Ishikawa (cell line): ENCODE results near the gene PARP2.

Experiments used
- CEBPB ChIP-seq: IDR thresholded peaks from 2 replicates; pipeline ENCODE4 v1.6.1; 2012
- CREB1 ChIP-seq: IDR thresholded peaks from 2 replicates; pipeline ENCODE4 v1.6.1; 2012; ENCODE audit warnings: low read depth
- EGR1 ChIP-seq: IDR thresholded peaks from 2 replicates; pipeline ENCODE4 v1.6.1; 2012
- EP300 ChIP-seq: IDR thresholded peaks from 2 replicates; pipeline ENCODE4 v1.6.1; 2012; ENCODE audit warnings: borderline replicate concordance
- FOXM1 ChIP-seq: IDR thresholded peaks from 2 replicates; pipeline ENCODE4 v1.6.1; 2012; ENCODE audit warnings: low read depth, borderline replicate concordance
- MAX ChIP-seq: IDR thresholded peaks from 2 replicates; pipeline ENCODE4 v1.6.1; 2012
- NFIC ChIP-seq: IDR thresholded peaks from 2 replicates; pipeline ENCODE4 v1.6.1; 2012
- RAD21 ChIP-seq: IDR thresholded peaks from 2 replicates; pipeline ENCODE4 v1.6.1; 2012; ENCODE audit warnings: low read depth
- REST ChIP-seq: IDR thresholded peaks from 2 replicates; pipeline ENCODE4 v1.6.1; 2012; ENCODE audit warnings: low read depth, mild to moderate bottlenecking
- TAF1 ChIP-seq: IDR thresholded peaks from 2 replicates; pipeline ENCODE4 v1.6.1; 2012; ENCODE audit warnings: low read depth, mild to moderate bottlenecking
- TCF12 ChIP-seq: IDR thresholded peaks from 2 replicates; pipeline ENCODE4 v1.6.1; 2012; ENCODE audit warnings: low read depth
- TEAD4 ChIP-seq: IDR thresholded peaks from 2 replicates; pipeline ENCODE4 v1.6.1; 2012
- USF1 ChIP-seq: IDR thresholded peaks from 2 replicates; pipeline ENCODE4 v1.6.1; 2012
- YY1 ChIP-seq: IDR thresholded peaks from 2 replicates; pipeline ENCODE4 v1.6.1; 2012; ENCODE audit warnings: low read depth
- ZBTB7A ChIP-seq: IDR thresholded peaks from 2 replicates; pipeline ENCODE4 v1.6.1; 2012; ENCODE audit warnings: low read depth

PARP2 gene

DNA sequence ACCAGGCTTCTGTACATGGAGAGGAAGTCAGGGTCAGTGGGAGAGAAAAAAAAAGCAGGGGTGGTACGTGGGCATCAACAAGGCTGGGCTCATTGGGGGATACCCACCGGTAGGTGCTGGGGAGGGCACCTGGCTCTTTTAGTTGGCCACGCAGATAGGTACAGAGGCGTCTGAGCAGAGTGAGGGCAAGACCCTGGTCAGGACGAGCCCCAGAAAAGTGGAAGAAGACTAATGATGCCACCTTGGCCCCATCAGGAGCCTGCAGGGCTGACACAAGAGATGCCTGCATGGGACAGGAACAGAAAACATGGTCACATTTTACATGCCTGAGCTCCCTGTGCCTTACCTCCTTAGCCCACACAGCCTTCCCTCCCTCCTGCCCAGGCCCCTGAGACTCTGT, 40.2 kb downstream of the PARP2 start:
- TF ChIP-seq CEBPB (no peak), USF1 (no peak), TEAD4 (no peak), TCF12 (no peak), CREB1 (no peak), YY1 (no peak), TAF1 (no peak), EP300 (no peak), EGR1 (no peak), REST (no peak), NFIC (no peak), MAX (no peak), FOXM1 (no peak), ZBTB7A (no peak)

DNA sequence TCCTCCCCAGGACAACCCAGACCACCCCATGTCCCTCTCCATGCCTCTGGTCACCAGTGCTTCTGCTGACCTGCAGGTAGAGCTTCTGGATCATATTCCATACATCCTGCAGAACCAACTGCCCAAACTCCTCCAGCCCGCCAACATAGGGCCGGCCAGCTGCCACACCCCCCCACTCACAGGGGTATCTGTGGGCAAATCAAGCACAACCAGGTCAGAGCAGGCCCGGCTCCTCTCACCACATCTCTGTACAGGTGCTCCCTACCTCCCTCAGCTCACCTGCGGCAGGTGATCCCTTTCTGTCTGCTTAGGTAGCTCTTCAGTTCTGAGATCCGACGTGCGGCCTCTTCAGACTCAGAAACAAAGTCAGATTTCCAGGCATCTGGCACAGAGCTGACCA, 40.9 kb downstream of the PARP2 start:
- no peak for TF ChIP-seq YY1
- TF ChIP-seq FOXM1, result no peak
- no peak for TF ChIP-seq REST
- no peak for TF ChIP-seq CREB1
- no peak for TF ChIP-seq NFIC
- TF ChIP-seq CEBPB, result no peak
- TF ChIP-seq ZBTB7A, result no peak
- no peak for TF ChIP-seq EGR1
- TF ChIP-seq USF1, result no peak
- no peak for TF ChIP-seq TEAD4
- TF ChIP-seq RAD21, result no peak
- TF ChIP-seq TCF12, result no peak
- no peak for TF ChIP-seq EP300
- TF ChIP-seq MAX, result no peak
- TF ChIP-seq TAF1, result no peak

DNA sequence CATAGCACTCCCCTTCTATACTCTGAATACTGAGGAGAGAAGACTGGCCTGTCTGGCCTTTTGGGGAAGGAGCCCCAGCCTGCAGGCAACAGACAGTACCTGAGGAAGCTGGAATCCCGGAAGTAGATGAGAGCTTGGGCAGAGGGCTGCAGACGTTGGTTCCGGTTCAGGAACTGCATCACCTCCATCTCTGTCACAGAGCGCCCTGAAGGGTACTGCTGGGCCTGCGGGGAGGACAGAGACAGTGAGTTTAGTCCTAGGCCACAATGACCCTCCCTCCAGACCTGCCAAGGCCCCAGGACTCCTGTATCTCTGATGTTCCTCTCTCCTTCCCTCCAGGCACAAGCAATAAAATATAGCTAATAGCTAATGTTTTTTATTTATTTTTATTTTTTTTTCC, 41.5 kb downstream of the PARP2 start:
- TF ChIP-seq YY1 (no peak), TCF12 (no peak), EP300 (no peak), FOXM1 (no peak), REST (no peak), RAD21 (no peak), CREB1 (no peak), MAX (no peak), EGR1 (no peak), NFIC (no peak), USF1 (no peak)

DNA sequence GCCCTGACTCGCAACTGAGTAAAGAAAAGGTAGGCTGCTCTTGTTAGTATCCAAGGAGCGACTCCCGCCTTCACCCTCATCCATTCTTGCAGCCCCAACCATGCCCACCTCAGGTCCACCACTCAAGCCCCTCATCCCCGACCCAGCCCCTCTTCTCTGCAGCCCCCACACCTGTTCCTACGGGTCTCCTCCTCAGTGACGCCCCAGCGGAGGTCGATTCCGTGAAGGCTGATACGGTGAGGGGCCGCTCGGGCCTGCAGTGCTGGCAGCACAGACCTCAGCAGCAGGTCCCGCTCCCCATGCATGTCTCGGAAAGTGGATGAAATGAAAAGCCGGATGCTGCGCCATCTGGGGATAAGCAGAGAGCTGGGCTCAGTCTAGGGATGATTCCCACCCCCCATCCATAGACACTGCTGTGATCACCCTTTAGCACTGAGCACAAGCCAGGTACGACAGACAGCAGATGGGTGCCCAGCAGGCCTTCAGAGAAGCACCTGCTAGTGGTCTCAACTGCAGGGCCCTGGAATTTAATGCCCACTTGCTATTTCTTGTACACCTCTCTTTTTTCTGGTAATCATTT, 42.9 kb downstream of the PARP2 start:
- no peak for TF ChIP-seq RAD21
- TF ChIP-seq YY1, result no peak
- TF ChIP-seq NFIC, result no peak
- no peak for TF ChIP-seq REST
- TF ChIP-seq TAF1, result no peak
- no peak for TF ChIP-seq EP300
- no peak for TF ChIP-seq CREB1
- TF ChIP-seq CEBPB, result no peak
- no peak for TF ChIP-seq ZBTB7A
- TF ChIP-seq FOXM1, result no peak
- no peak for TF ChIP-seq MAX
- TF ChIP-seq TEAD4, result no peak
- TF ChIP-seq EGR1, result no peak
- TF ChIP-seq USF1, result no peak
- no peak for TF ChIP-seq TCF12
